ENCODE data around the gene FRAS1.
"Not testable (repeated sequence)": the region's sequence is repeated elsewhere in the genome, so short reads cannot be mapped to it uniquely, and the experiment has no call there.

FRAS1 gene

GRCh38 chr4:78165758-78166157, 108.6 kb downstream of the FRAS1 start:
- DNase-seq (ENCODE audit: low read depth), result no peak

GRCh38 chr4:78166622-78167021, 109.5 kb downstream of the FRAS1 start:
- no peak for DNase-seq (ENCODE audit: low read depth)

GRCh38 chr4:78167510-78167909, 110.4 kb downstream of the FRAS1 start:
- no peak for DNase-seq (ENCODE audit: low read depth)

GRCh38 chr4:78168029-78168428, 110.9 kb downstream of the FRAS1 start:
- no peak for DNase-seq (ENCODE audit: low read depth)

GRCh38 chr4:78169728-78170127, 112.6 kb downstream of the FRAS1 start:
- no peak for DNase-seq (ENCODE audit: low read depth)

GRCh38 chr4:78171482-78171881, 114.4 kb downstream of the FRAS1 start:
- DNase-seq (ENCODE audit: low read depth), result no peak

GRCh38 chr4:78174891-78175290, 117.8 kb downstream of the FRAS1 start:
- no peak for DNase-seq (ENCODE audit: low read depth)

GRCh38 chr4:78179196-78179595, 122.1 kb downstream of the FRAS1 start:
- no peak for DNase-seq (ENCODE audit: low read depth)

- DNase-seq (ENCODE audit: low read depth), result not testable (repeated sequence)
These were observed 124.6 kb downstream of the FRAS1 start for GRCh38 chr4:78181681-78182234.

GRCh38 chr4:78184584-78184983, 127.5 kb downstream of the FRAS1 start:
- DNase-seq (ENCODE audit: low read depth), result no peak

- no peak for DNase-seq (ENCODE audit: low read depth)
These were observed 128.0 kb downstream of the FRAS1 start for GRCh38 chr4:78185117-78185516.

GRCh38 chr4:78186597-78187543, 129.7 kb downstream of the FRAS1 start:
- no peak for DNase-seq (ENCODE audit: low read depth)

- DNase-seq (ENCODE audit: low read depth), result no peak
These were observed 132.9 kb downstream of the FRAS1 start for GRCh38 chr4:78190068-78190467.

GRCh38 chr4:78190595-78190994, 133.5 kb downstream of the FRAS1 start:
- no peak for DNase-seq (ENCODE audit: low read depth)

GRCh38 chr4:78197947-78198346, 140.8 kb downstream of the FRAS1 start:
- DNase-seq (ENCODE audit: low read depth), result no peak

GRCh38 chr4:78199984-78200383, 142.9 kb downstream of the FRAS1 start:
- DNase-seq (ENCODE audit: low read depth), result no peak

- no peak for DNase-seq (ENCODE audit: low read depth)
These were observed 143.8 kb downstream of the FRAS1 start for GRCh38 chr4:78200949-78201348.

GRCh38 chr4:78204176-78204575, 147.1 kb downstream of the FRAS1 start:
- no peak for DNase-seq (ENCODE audit: low read depth)

- no peak for DNase-seq (ENCODE audit: low read depth)
These were observed 148.5 kb downstream of the FRAS1 start for GRCh38 chr4:78205591-78205990.

- DNase-seq (ENCODE audit: low read depth), result no peak
These were observed 150.4 kb downstream of the FRAS1 start for GRCh38 chr4:78207541-78207940.

- DNase-seq (ENCODE audit: low read depth), result no peak
These were observed 150.8 kb downstream of the FRAS1 start for GRCh38 chr4:78207951-78208350.

- DNase-seq (ENCODE audit: low read depth), result not testable (repeated sequence)
These were observed 151.8 kb downstream of the FRAS1 start for GRCh38 chr4:78208896-78209295.

- no peak for DNase-seq (ENCODE audit: low read depth)
These were observed 153.7 kb downstream of the FRAS1 start for GRCh38 chr4:78210694-78211410.
